Stimulated activated CD8-positive, alpha-beta memory T cell treated with anti-CD3 and anti-CD28 coated beads, Interleukin-7, amount 100 ng/mL, for 4 hours (primary cell): ENCODE data around the gene TRERF1.

Experiments used
- DNase-seq, 2 donors: peaks; one replicate each; pipeline ENCODE4 v3.0.0-alpha.2; 2020; ENCODE audit warnings: low read depth in 2 of 2

Gene TRERF1

DNA sequence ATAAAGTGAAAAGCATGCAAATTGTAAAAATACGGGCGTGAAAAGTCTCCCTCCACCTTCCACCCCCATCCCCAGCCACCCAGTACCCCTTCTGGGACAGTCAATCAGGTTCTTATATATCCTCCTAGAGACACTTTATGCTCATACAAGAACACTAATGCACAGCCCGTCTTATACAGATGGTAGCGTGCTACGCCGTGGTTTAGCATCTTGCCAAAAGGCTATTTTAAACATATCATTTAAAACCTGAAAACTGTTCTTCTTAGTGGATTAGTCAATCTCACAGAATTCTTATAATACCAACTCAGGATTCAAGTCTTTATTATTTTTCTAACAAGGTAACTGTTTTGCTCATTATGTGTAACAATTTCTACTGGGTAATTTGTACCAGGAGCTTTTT lies 176.8 kb downstream of the TRERF1 start:
- no peak for DNase-seq

DNA sequence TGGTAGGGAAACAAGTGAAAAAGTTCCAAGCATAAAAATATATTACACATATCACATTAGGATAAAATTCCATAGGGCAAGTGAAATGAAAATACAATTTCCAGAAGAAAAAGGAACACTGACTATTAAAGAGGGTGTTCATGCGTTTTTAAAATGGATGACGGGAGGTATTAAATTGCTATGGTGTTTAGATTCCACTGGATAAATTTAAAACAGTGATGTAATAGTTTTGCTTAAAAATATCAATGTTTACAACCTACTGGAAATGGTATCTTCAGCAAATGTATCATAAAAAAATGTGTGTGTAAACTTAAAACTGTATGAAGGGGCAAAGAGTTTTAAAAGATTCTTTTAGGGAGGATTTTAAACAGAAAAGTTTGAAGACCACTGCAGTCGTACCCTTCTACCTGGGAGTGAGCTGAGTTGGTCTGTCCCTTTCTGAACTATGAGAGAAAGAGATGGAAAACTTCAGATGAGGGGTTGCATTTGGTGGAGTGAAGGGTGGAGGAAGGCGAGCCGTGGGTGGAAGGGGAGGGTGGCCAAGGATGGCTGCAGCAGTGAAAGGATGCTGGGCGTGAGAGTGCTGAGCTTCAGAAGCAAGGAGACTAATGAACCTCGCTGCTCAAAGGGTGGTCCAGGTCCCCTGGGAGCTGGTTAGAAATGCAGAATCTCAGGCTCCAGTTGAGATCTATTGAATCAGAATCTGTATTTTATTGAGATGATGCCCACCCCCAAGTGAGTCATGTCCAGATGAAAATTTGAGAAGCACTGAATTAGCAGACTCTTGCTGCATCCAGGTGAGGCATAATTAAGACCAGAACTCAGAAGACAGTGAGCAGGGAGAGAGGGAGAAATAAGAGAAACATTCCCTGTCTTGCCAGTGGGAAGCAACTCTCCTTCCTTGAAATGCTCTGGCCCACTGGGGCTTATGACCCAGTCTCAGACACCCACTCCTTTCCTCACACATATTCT lies 179.6 kb downstream of the TRERF1 start:
- DNase-seq = no peak

DNA sequence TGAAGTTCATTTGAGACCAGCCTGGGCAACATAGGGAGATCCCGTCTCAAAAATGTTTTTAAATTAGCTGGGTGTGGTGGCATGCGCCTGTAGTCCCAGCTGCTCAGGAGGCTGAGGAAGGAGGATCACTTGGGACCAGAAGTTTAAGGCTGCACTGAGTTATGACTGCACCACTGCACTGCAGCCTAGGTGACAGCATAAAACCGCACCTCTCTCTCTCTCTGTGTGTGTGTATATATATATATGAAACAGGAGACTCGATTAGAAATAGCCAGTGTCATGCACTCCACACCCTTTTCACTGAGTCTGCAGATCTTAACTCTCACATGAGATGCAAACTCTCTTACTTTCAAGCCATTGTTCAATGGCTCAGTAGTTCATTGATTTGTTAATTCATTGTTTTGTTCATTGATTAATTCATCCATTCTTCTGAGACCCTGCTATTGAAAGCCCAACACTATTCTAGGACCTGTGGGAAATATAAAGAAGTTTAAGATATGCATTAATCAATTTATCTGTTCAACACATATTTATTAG lies 181.7 kb downstream of the TRERF1 start:
- no peak for DNase-seq

DNA sequence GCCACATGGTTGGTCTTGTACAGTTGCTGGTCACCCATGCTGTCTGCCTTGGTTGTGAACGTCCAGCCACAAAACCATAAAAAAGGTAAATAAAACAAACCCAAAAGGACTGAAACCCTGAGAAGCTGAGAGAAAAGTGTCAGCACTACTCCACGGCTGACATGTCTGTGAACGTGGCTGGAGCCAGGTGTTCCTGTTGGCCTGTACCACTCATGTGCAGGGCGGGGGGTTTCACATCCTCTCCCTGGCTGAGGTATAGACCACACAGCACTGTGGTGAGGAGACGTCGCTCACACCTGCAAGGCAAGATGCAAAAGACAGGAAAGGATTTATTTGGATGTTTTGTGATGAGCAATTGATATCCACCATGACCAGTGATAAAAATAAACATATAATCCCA lies 182.2 kb downstream of the TRERF1 start:
- no peak for DNase-seq

DNA sequence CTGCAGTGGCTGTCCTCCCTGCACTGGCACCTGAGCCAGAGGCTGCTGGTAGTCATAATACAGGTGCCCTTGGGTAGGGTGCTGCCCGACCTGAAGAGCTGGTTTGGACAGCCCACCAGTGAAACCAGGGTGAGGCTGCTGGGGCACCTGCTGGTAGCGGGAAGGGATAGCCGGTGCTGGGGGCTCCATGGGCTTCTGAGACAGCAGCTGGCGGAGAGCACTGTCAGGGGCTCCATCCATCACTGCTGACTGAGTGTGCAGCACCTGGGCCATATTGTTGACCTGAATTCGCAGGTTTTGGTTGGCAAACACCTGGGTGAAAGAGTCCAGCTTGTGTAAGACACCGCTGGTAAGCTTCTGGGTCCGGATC lies 182.9 kb downstream of the TRERF1 start:
- no peak for DNase-seq

DNA sequence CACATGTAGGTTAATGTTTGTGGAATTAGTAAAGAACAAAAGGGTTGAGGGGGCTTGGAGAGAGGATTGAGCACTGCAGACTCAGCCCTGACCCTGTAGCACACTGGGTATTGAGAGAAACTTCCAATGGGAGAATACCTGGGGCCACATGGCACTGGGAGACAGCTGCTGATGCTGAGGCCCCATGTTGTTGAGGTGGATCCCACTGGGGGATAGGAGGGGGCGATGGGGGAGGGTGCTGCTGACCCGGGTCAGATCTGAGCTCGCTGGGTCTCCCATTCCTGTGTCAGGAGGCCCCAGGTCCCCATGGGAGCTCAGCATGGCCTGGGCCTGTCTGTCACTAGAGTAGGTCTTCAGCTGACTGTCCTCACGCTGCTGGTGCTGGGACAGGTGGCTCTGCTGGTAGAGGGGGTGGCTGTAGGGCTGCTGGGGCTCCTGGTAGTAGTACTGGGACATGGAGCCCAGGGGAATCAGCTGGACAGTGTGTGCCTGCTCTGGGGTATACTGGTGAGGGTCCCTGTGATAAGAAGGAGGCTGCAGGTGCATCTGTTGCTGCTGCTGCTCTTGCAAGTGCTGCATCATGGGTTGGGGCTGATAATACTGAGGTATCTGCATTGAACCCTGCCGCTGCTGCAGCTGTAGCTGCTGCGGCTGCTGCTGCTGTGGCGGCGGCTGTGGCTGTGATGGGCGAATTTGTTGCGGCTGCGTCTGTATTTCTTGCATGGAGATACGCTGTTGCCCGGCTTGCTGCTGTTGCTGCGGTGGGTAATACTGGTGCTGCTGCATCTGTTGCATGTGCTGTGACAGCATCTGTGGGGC lies 183.5 kb downstream of the TRERF1 start:
- no peak for DNase-seq

DNA sequence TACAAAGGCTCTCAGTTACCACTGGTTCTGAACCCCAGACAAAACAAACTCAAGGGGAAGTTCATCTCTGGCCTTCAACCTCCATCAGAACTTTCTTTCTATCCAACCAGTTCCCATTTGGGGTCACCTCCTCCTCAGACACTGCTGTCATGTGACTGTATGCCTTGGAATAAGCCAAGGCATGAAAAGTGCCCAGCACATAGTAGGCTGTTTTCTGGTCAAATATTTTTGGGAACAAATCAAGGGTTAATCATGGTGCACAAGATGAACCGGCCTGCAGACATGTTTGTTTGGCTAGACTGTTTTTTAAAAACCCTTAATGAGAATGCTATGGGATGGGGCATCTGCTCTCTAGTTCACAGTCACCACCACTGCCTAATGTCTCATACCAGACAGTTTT lies 185.2 kb downstream of the TRERF1 start:
- no peak for DNase-seq

DNA sequence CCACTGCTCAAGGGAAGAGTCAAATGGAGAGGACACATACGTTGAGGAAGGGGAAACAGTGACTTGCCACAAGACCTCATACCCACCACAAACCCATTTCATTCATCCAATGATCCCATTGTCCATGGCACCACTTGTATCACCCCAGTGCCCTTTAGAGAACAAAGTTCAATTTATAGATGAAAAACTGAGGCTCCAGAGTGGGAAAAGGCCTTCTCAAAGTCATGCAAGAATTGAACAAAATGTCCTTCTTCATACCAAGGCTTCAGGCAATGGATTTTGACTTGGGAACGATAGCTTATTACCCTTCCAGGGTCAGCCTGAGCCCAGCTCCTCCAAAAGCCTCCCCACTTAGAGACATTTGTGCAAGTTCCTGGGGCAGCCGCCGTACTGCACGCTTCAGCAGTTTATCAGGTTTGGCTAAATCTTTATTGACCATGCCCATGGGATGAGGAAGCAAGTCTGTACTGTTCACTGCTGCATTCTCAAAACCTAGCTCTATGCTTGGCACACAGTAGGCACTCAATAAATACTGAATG lies 186.8 kb downstream of the TRERF1 start:
- no peak for DNase-seq

DNA sequence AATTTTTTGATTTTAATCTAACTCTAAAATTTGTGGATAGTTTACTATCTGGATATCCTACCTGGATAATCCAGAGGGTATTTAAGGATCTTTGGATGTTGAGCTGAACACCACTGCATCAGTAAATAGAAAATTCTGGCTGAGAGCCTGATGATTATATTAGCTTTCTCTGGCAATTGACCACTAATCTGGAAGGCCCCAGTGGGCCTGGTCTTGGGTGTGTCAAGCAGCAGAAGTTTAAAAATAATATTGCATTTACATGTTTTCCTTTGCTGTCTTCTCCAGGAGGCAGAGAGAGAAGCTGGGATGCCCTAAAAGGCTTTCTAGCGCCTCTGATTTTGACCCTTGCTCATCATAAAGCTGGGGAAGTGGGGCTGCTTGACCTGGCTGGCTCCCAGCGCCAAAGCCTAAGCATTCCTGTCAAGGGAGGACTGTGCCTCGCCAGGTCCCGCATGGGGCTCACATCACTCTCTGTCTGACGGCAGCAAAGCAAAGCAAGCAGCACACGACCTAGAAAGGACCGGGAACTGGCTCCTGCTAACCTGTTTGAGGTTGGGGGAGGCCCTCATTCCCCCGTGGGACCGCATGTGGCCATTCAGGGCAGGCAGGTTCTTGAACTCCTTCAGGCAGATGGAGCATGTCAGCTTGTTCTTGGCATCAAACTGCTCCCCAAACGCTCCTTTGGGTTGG lies 187.4 kb downstream of the TRERF1 start:
- DNase-seq = no peak

DNA sequence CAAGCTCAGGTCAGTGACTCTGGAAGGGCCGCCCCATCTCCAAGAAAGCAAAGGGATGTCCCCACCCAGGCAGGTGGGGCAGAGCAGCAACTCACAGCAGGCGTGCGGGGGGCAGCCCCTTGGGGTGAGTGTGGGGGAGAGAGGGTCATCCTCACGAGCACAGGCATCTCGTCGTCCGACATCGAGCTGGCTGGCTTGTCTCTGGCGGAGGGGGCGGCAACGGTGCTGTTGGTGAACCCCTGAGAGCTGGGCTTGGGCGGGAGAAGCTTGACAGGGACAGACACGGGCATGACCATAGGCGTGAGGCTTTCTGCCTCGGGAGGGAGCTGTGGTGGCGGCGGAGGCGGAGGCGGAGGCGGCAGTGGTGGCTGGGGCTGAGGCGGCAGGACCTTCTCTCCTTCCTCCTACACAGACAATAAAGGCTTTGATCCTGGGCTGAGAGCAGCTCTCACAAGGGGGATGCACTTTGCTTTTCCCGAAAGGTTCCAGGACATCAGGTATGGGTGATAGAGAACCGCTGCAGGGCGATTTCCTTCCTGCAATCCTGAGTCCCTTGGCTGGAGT lies 188.5 kb downstream of the TRERF1 start:
- DNase-seq = no peak

DNA sequence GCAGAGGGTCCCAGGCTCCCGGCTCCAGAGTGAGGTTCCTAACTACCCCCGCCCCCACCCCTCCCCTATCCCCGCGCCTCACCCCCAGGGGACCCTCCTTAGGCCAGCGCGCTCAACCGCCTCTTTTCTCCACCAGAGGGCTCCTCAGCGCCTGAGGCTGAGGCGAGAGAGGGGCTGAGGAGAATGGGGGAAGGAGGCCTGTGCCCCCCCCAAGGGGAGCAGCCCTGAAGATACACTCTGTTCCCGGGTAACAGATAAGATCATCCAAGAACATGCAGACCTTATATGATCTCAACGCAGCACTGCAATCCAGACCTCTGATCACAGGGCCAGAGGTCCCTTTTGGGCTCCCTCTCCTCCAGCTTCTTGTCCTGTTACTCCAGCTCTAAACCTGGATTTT lies 190.8 kb downstream of the TRERF1 start:
- peak in 1 of 2 donors; percentile 27 for DNase-seq

DNA sequence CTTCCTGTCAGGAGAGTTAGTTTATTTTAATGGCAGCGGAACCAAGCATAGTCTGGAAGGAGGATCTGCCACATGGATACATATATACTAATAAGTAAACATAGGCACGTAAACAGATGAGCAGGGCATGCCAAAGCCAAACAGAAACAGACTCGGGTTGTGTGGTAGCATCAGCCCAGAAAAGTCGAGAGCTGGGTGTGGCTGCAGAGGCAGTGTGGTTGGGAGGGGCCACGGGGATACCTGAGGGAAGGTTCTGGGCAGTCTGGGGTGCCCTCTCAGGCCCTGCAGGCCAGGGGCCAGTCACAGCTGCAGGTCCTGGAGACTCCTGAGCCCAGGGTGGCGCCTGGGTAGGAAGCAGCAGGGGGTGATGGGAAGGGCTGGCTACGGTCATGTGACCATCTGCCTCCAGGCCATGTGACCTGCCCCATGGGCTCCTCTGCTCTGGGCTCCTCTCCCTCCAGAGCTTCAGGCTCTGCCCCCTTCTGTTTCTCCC lies 191.3 kb downstream of the TRERF1 start:
- no peak for DNase-seq

DNA sequence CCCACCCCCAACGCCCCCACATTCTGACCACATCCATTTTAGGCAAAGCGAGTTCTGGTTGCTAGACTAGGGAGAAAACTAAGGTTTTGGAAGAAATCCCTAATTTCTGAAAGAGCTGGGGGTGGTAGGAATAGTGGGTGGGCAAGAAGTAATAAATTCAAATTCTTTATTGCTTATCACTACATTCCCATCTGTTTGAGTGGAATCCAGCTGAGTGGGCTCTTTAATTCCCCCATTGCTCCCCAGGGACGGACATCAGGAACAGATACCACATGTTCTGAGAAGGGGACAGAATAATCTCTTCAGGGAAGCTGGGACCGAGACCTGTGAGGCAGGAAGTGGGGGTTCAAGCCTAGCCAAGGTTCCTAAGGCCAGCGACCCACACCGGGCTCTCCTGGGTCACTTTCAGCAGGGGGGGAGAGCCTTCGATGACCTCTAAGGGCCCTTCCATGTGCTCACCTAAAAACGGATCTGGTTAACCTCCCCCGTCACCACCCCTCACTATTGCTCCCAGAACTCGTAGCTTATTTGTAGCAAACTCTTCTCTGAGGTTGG lies 191.8 kb downstream of the TRERF1 start:
- no peak for DNase-seq

DNA sequence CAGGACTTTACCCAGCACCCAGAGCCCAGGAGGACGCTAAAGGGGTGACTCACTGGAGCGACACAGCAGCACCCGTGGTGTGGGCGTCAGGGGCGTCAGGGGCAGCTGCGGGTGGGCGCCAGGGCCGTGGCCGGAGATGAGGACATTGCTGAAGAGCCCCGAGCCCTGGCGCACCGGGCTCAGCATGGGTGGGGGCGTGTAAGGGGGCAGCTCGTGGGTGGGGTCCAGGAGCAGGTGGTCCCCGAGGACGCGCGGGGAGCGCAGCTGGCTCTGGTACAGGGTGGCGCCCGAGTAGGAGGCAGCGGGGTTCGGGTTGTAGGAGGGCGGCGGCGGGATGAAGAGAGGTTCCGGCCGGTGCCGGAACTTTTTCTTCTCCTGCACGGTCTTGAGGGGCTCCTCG lies 192.4 kb downstream of the TRERF1 start:
- DNase-seq = no peak

DNA sequence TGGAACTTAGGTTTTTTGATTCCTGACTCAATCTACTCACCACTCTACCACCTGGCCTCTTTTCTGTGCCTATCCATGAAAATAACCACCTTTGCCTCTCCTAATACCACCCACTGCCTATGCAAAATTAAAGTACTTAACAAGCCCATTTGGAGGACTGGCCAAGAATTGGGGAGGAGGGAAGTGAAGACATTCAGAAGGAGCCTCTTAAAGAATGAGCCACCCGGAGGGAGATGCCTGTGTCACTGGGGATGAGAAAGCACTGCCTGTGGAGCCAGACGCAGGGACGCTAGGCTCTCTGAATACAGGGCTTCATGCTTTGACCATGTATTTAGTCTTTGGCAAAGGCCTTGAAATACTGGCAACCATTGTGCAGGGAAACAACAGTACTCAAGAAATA lies 194.1 kb downstream of the TRERF1 start:
- DNase-seq = no peak

DNA sequence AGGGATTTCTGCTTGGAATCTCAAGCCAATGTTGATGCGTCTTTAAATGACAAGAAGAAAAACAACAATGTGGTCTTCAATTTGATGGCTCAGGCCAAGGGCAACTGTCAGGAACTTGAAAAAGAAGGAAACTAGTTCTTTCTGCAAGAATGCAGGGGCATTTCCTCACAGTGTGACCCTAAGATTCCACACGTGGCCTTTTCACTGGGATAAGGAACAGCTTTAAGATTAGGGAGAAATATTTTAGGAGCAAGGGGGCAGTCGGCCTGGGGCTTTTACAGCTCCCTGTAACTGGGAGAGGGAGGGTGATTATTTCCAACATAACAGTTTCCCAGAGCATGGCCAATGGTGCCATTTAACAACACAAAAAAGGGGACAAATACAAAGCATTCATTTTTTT lies 194.7 kb downstream of the TRERF1 start:
- no peak for DNase-seq

DNA sequence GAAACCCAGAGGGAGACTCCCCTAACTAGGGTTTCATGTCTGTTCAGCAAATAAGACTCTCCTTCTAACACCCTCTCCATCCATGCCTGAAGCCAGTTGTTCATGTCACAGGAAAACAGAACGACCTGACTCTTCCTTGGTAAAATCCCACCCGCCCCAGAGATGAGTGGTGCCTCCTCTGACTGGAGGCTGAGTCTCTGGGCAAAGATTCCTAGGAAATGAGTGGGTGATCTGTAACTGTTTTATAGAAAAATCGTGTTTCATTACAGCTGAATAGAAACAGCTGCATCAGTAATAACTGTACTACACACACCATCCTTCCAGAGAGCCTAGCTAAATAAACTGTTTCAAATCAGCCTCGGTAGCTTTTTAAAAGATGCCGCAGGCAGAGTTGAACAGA lies 196.7 kb downstream of the TRERF1 start:
- no peak for DNase-seq

DNA sequence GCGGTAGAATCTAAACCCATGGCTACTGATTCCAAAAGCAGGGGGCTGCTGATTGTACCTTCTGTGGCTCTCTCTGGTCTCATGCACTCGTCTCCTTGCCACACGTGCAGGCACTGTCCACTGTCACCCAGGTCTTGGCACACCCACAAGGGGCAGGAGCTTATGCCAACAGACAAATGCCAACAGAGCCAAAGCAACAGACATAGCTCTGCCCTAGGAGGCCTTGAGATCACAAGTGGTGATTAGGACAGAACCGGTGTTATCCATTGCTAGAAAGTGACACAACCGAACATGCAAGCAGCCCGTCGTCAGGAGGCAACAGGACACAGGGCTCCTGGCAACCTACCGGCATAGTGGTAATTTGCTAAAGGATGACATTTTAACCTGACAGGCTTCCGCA lies 197.2 kb downstream of the TRERF1 start:
- no peak for DNase-seq

DNA sequence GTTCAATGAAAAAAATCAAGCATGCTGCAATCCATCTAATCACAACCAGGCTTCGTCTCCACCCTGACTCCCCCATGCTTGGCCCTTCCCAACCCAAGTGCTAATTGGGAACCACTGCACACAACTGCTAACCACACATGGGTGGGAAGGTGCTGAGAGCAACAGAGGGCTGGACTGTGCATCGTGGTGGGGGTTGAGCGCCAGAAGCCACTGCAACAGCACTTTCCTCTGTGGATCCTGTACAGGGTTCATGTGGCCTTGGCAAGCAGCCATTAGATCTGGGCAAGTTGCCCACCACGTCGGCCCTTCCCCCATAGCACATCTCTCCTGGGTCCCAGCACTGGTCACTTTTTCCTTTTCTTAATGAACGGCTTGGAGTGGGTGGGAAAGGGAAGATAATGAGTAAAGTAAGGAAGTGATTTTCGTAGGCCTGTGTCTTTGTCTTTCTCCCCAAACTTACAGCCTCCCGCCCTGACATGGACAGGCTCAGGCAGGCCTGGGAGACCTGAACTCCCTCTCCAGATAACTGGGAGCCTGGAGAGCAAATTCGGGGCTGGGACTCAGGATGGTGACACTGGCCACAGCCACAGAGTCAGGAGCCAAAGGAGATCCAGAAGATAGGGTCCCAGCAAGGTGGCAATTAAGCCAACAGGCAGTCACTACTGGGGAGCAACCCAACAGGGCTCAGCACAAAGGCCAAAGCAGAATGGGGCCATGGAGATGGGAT lies 199.7 kb downstream of the TRERF1 start:
- DNase-seq = no peak

DNA sequence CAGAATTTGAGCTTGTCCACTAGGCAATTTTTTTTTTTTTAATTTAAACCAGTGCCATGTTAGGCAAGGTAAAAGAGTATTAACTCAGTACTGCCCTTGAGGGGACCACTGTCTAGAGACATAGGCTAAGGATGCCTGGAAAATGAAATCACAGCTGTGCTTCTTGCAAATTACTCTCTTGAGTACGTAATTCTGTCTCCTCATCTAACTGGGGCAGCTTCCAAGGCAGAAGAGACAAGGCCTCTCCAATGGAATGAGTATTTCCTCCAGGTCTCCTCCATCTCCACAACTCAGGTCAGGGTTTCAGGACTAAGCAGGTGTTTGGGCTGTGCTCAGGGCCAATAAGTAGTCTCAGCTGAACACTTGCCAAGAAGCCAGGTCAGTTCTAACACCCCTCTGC lies 200.2 kb downstream of the TRERF1 start:
- no peak for DNase-seq
